ENCODE results near the gene PTPRG. TPM values are rescaled to one million over a fixed set of nuclear protein-coding genes. Genes with fewer than 3 reads are reported as not detected.

Gene PTPRG
- total RNA-seq, 4 donors from 2014 or later: 21.1 to 54.2 (median 30.6) TPM

DNA sequence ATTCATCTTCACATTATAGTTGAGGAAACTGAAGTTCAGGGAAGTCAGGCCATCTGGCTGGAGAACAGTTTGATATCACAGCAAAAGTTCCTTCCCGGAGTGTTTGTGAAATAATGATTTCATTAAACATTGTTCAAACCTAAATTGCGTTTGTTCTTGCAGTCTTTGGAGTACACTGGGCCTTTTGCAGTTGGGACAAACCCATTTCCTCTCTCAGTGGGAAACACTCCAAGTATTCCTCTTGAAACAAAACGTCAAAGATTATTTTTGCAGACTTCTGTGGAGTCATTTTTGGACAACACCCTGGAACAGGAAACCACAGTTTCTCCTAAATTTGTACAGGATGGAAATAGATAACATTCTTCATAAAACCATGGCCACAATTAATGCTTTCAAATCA, 287.5 kb downstream of the PTPRG start:
- Histone ChIP-seq H3K4me3 (peak overlapping the region in 1 of 4 donors; percentile 15), H3K36me3 (no peaks in the 10 kb centered on the region), H3K27ac (peak overlapping the region; percentile 56 to 82 (median 75)), H3K9me3 (no peaks in the 10 kb centered on the region), H3K27me3 (no peaks in the 10 kb centered on the region), H3K4me1 (peaks cover 41 to 53% of the 10 kb centered on the region in 2 donors)
- DNase-seq (peak; percentile 15 to 31), ATAC-seq (peak; percentile 76 to 86)
- no peak for TF ChIP-seq POLR2A (IDR thresholded peaks at IDR 0.05)
- TF ChIP-seq, protein P1, sequence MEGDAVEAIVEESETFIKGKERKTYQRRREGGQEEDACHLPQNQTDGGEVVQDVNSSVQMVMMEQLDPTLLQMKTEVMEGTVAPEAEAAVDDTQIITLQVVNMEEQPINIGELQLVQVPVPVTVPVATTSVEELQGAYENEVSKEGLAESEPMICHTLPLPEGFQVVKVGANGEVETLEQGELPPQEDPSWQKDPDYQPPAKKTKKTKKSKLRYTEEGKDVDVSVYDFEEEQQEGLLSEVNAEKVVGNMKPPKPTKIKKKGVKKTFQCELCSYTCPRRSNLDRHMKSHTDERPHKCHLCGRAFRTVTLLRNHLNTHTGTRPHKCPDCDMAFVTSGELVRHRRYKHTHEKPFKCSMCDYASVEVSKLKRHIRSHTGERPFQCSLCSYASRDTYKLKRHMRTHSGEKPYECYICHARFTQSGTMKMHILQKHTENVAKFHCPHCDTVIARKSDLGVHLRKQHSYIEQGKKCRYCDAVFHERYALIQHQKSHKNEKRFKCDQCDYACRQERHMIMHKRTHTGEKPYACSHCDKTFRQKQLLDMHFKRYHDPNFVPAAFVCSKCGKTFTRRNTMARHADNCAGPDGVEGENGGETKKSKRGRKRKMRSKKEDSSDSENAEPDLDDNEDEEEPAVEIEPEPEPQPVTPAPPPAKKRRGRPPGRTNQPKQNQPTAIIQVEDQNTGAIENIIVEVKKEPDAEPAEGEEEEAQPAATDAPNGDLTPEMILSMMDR (IDR thresholded peaks at IDR 0.05 in 4 of 5, conservative IDR thresholded peaks at IDR 0.05 in 1 of 5): no peak
- intact Hi-C loops (cut with DNase I; ENCODE audit: low total_unique reads) (loop anchor here (10.0 kb wide), 1 partner anchor 164 kb away; no protein-coding TSS in a partner anchor), in situ Hi-C loops (cut with MboI; ENCODE audit: low sequenced_read_pairs in 4 of 4) (loop anchor here in 2 of 4 donors (25.0 kb wide), 1 partner anchor 287 kb away; the partner anchor contains the start of gene PTPRG (in 2 of the 2))

DNA sequence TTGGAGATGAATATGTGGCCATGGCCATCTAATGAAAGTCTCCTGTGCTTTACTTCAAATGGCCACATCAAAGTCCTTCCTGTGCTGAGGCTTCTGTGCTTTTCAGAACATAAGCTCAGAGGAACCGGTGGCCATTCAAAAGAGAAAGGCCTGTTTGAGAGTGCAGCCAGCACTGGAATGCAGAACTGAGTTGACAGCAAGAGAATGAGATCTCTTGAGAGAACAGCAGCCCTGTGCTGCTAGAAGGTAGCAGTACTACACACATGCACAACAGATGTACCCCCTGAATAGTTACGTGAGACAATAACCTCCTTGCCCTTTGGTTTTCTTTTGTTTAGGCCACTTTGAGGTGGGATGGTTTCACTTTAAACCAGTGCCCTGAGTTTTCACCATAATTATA, 292.5 kb downstream of the PTPRG start:
- no peak for DNase-seq
- intact Hi-C loops (cut with DNase I; ENCODE audit: low total_unique reads) (no loop called here), in situ Hi-C loops (cut with MboI; ENCODE audit: low sequenced_read_pairs in 4 of 4) (loop anchor here in 1 of 4 donors (25.0 kb wide), 1 partner anchor 292 kb away; the partner anchor contains the start of gene PTPRG)
- Histone ChIP-seq H3K4me1 (peaks cover 34 to 52% of the 10 kb centered on the region in 2 donors), H3K27ac (peak overlapping the region in 2 of 4 donors; percentile 4 to 19), H3K4me3 (no peak overlapping the region), H3K27me3 (no peaks in the 10 kb centered on the region), H3K36me3 (no peaks in the 10 kb centered on the region), H3K9me3 (no peaks in the 10 kb centered on the region)
- peak in 1 of 2 donors; percentile 23 for ATAC-seq
- TF ChIP-seq, protein P1 (IDR thresholded peaks at IDR 0.05 in 4 of 5, conservative IDR thresholded peaks at IDR 0.05 in 1 of 5): no peak
- TF ChIP-seq POLR2A (IDR thresholded peaks at IDR 0.05): no peak

DNA sequence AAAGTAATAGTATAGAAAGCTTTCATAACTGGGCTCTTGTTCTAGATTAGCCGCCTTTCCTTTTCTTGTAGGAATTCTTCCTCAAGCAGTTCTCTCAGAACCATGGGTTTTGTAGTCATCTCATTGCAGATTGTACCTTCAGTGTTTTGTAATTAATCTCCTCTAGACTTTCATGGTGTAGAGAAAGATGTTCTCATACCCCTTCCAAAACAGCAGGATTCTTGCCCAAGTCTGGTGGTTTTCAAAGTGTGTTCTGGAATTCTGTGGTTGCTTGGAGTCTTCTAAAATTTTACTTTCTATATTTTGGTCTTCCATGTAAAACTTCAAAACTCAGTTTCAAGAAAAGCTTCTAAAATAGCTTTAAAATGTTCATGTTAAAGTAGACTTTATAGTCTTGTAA, 293.8 kb downstream of the PTPRG start:
- ATAC-seq: no peak
- intact Hi-C loops (cut with DNase I; ENCODE audit: low total_unique reads) (loop anchor here (5.0 kb wide), 1 partner anchor 293 kb away; the partner anchor contains the start of gene PTPRG), in situ Hi-C loops (cut with MboI; ENCODE audit: low sequenced_read_pairs in 4 of 4) (loop anchor here in 2 of 4 donors (5.0 to 25.0 kb wide), 3 partner anchors 293 to 337 kb away; partner anchors contain the start of gene PTPRG (in 1 of the 2))
- Histone ChIP-seq H3K9me3 (no peaks in the 10 kb centered on the region), H3K27me3 (no peaks in the 10 kb centered on the region), H3K27ac (no peak overlapping the region), H3K4me1 (peaks cover 25 to 43% of the 10 kb centered on the region in 2 donors), H3K36me3 (no peaks in the 10 kb centered on the region), H3K4me3 (no peak overlapping the region)
- DNase-seq: no peak
- TF ChIP-seq, protein P1 (IDR thresholded peaks at IDR 0.05 in 4 of 5, conservative IDR thresholded peaks at IDR 0.05 in 1 of 5): no peak
- no peak for TF ChIP-seq POLR2A (IDR thresholded peaks at IDR 0.05)

DNA sequence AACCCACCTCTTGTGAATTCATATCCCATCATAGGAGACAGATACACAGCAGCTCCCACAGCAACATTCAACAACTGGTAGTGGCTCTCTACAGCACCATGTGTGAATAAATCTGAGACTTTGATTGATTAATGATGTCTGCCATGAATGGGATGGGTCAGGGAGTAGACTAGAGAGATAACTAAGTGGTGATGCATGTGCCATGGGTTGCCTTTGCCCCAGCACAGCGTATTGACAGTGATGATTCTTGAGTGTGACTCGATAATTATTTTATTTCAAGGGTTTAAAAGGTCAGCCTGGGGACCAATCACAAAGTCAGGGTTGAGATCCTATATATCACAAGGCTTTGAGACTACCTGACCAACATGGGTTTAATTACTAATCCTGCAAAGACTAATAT, 295.9 kb downstream of the PTPRG start:
- Histone ChIP-seq H3K4me1 (peaks cover 25 to 40% of the 10 kb centered on the region in 2 donors), H3K27me3 (no peaks in the 10 kb centered on the region), H3K4me3 (no peak overlapping the region), H3K36me3 (no peaks in the 10 kb centered on the region), H3K9me3 (no peaks in the 10 kb centered on the region), H3K27ac (no peak overlapping the region)
- in situ Hi-C loops (cut with MboI; ENCODE audit: low sequenced_read_pairs in 4 of 4): loop anchor here in 2 of 4 donors (5.0 to 25.0 kb wide), 3 partner anchors 295 to 335 kb away; partner anchors contain the start of gene PTPRG (in 1 of the 2)
- no peak for DNase-seq
- TF ChIP-seq, protein P1 (IDR thresholded peaks at IDR 0.05 in 4 of 5, conservative IDR thresholded peaks at IDR 0.05 in 1 of 5): no peak
- no peak for TF ChIP-seq POLR2A (IDR thresholded peaks at IDR 0.05)
- intact Hi-C loops (cut with DNase I; ENCODE audit: low total_unique reads): loop anchor here (5.0 kb wide), 1 partner anchor 295 kb away; the partner anchor contains the start of gene PTPRG
- no peak for ATAC-seq
